RCC 7860 (cell line): ENCODE measurements around the gene MITF.

ENCODE experiments used
- DNase-seq: peaks from one replicate; pipeline ENCODE4 v3.0.0-alpha.2; 2015; ENCODE audit warnings: low spot score
- FAIRE-seq: peaks from 2 replicates; lab custom pipeline; 2012; peaks lifted over from hg19 to GRCh38; lab: Jason Lieb, UNC

Gene MITF

DNA sequence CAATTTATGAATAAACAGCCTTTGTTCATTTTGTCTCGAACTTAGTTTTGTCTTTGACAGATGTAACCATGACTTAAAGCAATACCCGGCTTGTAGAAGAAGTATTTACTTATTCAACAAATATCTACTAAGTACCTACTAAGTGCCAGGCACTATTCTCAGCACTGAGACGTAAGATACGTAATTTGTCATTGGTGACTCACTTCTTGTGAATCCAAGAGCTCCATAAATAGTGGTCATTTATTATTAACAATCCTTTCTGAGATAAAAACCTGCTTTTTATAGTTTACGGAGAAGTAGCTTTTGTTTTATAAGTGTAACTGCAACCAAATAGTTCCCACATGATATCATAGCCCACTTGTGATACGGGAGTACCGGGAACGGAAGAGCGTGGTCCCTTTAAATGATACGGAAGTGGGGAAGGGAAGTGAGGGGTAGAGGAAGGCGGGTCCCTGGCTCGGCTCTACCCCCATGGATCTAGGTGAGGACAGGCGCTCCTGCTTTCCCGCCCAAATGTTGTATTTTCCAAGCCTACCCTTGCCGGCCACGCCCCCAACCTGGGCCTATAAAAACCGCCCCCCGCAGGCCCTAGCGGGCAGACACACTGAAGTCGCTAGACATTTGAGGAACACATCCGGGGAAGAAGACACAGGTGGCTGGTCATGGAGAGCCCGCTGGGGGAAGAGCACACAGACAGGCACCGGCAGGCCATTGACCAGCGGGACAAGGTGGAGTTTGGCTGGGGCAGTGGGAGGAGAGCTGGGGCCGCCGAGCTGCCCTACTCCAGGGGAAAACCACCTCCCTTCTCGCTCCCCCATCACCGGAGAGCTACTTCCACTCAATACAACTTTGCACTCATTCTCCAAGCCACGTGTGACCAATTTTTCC lies 260.1 kb downstream of the MITF start, which contains the start of gene SAMMSON:
Gene SAMMSON, plus strand, starts transcription at position 594 of the 888 bp plus-strand sequence.
- FAIRE-seq = no peak
- DNase-seq = no peak

- DNase-seq (no peak), FAIRE-seq (no peak)
Observed at GRCh38 chr3:70000028-70000410, 260.8 kb downstream of the MITF start.

DNA sequence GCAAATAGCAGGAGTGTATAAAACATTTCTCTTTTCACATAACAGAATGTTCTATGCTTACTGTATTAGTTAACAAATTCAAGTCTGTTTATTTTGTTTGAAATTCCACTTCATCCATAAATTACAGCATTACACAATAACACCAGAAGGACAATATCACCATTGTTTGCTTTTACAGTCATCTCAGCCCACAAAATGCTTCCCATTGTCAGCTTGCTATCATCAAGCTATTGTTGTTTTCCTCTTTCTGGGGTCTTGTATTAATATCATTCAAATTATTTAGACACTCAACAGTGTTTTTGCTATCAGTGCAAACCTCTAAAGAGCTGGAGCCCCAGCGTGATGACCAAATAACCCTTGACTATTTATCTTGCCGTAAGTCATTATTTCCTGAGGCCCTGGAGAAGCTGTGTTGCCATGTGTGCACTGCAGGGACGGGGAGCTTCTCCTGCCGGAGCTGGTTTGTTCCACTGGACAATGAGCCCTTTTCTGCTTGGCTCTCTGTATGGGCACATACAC lies 261.4 kb downstream of the MITF start:
- no peak for DNase-seq

GRCh38 chr3:70003119-70003518 lies 263.9 kb downstream of the MITF start:
- no peak for DNase-seq
- FAIRE-seq = no peak

More for the DNA sequence above, 261.4 kb downstream of the MITF start:
- no peak for FAIRE-seq

DNA sequence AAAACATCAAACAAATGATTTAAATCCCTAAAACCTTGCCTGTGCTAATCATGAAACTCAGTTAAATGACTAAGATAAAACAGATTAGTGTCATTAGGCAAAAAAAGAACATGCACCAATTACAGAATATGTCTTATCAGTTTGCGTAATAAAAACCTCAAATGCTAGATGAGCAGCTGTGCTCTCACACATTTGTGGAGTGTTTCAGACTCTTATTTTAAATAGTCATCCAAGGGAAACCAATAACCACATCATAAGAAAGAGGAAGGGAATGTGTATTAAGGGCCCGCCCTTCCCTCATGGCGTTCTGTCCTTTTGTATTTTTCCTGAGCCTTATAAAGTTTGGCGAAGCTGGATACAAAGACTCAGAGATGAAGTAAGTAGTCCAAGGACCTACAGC lies 266.8 kb downstream of the MITF start:
- DNase-seq = no peak
- FAIRE-seq = no peak

- FAIRE-seq (no peak), DNase-seq (no peak)
Observed at GRCh38 chr3:70010346-70010745, 271.1 kb downstream of the MITF start.

DNA sequence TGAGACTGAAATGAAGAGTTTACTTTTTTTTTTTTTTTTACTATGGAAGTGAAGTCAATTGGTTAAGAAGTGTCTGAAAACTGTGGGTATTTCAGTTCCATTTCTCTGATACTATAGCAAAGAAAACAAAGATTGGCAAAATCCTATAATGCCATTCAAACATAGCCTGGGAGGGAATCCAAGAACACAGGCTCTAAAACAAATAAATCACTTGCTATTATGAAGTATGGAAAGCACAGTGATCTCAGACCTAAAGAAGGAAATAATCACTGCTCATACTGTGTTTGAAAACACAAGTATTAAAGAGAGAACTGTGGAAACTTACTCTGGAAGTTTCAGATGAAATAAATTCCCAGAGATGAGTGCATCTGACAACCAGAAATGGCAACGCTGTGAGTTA lies 272.3 kb downstream of the MITF start:
- DNase-seq (no peak), FAIRE-seq (no peak)
